Measurements from ENCODE around the gene ZNF814.
"Not testable (repeated sequence)": the region's sequence is repeated elsewhere in the genome, so short reads cannot be mapped to it uniquely, and the experiment has no call there.

ZNF814 gene

DNA sequence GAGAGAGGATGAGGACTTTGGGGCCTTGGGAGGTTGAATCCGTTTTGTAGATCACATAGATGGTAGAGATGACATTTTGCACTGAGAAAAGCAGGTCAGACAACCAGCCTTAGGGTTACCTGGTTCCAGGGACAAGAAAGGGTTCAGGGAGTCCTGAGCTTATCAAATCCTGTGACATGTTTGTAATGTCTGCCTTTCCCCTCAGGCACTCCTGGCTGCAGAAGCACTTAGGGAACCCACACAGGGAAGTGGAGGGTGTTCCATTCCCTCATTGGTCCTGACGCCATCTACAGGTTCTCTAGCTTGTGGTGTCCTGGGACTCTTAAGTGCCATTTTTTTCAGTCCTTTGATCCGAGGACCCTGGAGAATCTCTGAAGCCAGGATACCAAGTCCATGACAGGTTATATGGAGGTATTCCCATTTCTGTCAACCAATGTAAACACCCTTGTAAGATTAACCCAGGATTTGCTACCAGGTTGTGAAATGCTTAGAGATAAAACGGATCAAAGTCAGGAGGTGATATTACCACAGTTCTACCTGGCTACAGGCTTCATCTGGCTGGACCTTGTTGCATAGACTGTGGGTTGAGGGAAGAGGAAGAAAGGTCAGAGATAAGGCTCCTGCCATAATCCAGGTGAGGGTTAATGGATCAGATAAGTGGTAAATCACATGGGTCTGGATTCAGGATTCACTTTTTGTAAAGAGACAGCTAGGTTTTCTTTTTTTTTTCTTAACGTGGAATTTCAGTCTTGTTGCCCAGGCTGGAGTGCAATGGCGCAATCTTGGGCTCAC, 36.8 kb downstream of the ZNF814 start:
- H3K9ac ChIP-seq (ENCODE audit: low read depth, low read length); H3K27ac ChIP-seq (ENCODE audit: low read depth, low read length); H3K9me3 ChIP-seq (ENCODE audit: insufficient read depth, low read depth, low read length); H3K4me1 ChIP-seq (ENCODE audit: insufficient read depth, low read length); H3K27me3 ChIP-seq (ENCODE audit: insufficient read depth, low read length): not testable (repeated sequence)
- WGBS, result 84% methylated on average over 4 of the region's 6 CpGs
- Histone ChIP-seq H3K4me3 (ENCODE audit: low read length) (0 out of 2 replicates have a peak overlapping the region, but pooled peaks have one; percentile 79), H3K36me3 (ENCODE audit: insufficient read depth, low read length) (peaks cover 42% of the 10 kb centered on the region)

DNA sequence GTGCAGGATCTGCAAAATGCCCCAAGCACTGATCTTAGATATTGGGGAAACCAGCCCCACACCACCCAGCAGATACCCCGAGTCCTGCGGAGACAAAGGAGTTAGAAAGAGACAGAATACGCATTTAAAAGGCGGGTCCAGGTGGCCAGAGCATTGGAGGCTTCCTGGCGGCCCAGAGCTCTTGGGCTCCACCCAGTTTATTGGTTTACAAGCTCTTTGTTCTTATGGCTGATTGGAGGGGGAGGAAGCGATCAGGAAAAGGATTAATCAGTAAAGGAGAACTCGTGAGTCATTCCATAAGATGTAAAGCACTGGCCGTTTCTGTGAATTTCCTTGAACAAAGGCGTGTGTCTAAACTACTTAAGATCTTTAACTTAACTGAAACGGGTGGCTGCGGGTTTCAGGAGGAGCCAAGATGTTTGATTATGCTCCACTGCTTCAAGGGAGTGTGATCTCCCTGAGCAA, 38.3 kb downstream of the ZNF814 start:
- Histone ChIP-seq H3K9me3 (ENCODE audit: insufficient read depth, low read depth, low read length) (no peaks in the 10 kb centered on the region), H3K27me3 (ENCODE audit: insufficient read depth, low read length) (no peaks in the 10 kb centered on the region), H3K4me3 (ENCODE audit: low read length) (peak overlapping the region; percentile 79), H3K4me1 (ENCODE audit: insufficient read depth, low read length) (peaks cover 10% of the 10 kb centered on the region; the same call in 1 of the 2 replicates), H3K9ac (ENCODE audit: low read depth, low read length) (peak overlapping the region; percentile 90), H3K27ac (ENCODE audit: low read depth, low read length) (peak overlapping the region; percentile 94), H3K36me3 (ENCODE audit: insufficient read depth, low read length) (peaks cover 38% of the 10 kb centered on the region)
- 23% methylated on average over 11 of the region's 11 CpGs for WGBS

DNA sequence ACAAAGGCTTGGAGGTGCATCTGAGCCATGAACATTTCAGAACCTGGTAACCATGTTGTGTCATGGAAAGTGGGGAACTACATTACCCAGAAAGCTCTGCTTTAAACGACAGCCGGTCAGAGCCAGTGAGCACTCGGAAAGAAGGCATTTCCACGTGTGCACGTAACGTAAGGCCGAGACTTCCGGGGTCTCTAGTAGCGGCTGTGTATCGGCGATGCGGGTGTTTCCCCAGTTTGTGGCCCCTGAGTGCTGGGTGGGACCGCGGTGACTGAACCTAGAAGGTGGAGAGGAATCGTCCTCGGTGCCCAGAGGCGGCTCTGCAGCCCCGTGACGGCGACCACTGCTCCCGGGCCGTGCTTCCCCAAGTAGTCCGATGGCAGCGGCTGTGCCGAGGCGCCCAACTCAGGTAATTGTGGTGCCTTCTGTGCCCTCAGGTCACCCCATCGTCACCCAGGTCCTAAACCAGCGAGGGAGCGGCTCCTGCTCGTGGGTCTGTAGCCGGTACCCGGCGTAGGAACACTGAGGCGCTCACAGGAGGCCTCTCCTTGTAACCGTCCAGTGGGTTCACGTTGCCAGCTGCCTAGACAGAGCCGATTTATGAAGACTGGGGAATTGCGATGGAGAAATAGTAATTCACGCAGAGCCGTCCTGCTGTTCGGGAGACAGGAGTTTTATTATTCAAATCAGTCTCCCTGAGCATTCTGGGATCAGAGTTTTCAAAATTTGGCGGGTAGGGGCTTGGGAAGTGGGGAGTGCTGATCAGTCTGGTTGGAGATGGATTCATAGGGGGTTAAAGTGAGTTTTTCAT, 39.0 kb downstream of the ZNF814 start, which contains the start of gene ZNF587:
TSS of gene ZNF587 (plus strand) at position 194 of the 808 bp plus-strand sequence. CDS start at position 374, 180 bp downstream.
- Histone ChIP-seq H3K4me3 (ENCODE audit: low read length) (peak within 1 kb of the TSS; percentile 79), H3K27ac (ENCODE audit: low read depth, low read length) (peak within 1 kb of the TSS; percentile 94), H3K36me3 (ENCODE audit: insufficient read depth, low read length) (peaks cover 39% of the 10 kb centered on the region), H3K9ac (ENCODE audit: low read depth, low read length) (peak within 1 kb of the TSS; percentile 90)
- WGBS, result 2% methylated on average over 42 of the region's 42 CpGs
- H3K4me1 ChIP-seq (ENCODE audit: insufficient read depth, low read length); H3K27me3 ChIP-seq (ENCODE audit: insufficient read depth, low read length); H3K9me3 ChIP-seq (ENCODE audit: insufficient read depth, low read depth, low read length): not testable (repeated sequence)

DNA sequence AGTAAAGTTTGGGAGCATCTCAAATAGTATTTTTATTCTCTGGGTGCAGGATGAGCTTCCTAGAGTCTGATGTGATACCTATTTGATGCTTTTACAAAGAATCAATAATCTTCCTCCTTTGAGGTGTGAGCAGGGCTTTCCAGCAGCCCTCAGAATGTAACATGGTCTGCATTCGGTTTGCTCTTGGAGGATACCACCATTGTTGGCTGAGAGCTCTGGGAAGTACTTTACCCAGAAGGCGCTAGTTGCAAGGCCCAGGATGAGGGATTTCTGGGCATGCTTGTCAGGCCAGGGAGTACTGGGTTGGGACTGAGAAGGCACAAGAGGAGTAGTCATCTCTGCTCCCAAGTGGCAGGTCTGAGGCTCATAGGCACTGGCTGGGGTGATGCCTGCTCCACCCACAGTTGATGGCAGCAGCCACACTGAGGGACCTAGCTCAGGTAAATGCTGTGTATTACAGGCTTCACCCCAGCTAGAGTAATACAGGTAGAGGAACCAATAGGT, 39.6 kb downstream of the ZNF814 start:
- H3K27ac ChIP-seq (ENCODE audit: low read depth, low read length), result peak overlapping the region; percentile 94; the same call in 1 of the 2 replicates
- H3K9ac ChIP-seq (ENCODE audit: low read depth, low read length); H3K4me1 ChIP-seq (ENCODE audit: insufficient read depth, low read length); H3K27me3 ChIP-seq (ENCODE audit: insufficient read depth, low read length); H3K9me3 ChIP-seq (ENCODE audit: insufficient read depth, low read depth, low read length): not testable (repeated sequence)
- 60% methylated on average over 2 of the region's 2 CpGs for WGBS
- H3K4me3 ChIP-seq (ENCODE audit: low read length), result peak overlapping the region; percentile 79
- H3K36me3 ChIP-seq (ENCODE audit: insufficient read depth, low read length), result peaks cover 46% of the 10 kb centered on the region

DNA sequence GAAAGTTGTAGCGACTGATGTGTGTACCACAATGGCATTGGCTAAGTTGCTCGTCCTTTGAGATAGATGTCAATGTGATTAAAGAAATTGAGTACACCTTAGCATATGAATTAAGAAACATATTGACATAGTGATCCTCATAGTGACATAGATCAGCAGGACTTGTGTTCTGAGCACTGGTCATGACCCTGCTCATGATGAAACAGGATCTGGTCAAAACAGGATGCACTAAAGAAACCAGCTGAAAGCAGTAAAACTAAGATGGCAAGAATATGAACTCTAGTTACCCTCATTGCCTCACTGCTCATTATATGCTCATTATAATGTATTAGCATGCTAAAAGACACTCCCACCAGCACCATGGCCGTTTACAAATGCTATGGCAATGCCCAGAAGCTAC, 41.7 kb downstream of the ZNF814 start:
- peaks cover 52% of the 10 kb centered on the region for H3K36me3 ChIP-seq (ENCODE audit: insufficient read depth, low read length)
- 68% methylated on average over 2 of the region's 3 CpGs for WGBS
- H3K9me3 ChIP-seq (ENCODE audit: insufficient read depth, low read depth, low read length), result not testable (repeated sequence)

DNA sequence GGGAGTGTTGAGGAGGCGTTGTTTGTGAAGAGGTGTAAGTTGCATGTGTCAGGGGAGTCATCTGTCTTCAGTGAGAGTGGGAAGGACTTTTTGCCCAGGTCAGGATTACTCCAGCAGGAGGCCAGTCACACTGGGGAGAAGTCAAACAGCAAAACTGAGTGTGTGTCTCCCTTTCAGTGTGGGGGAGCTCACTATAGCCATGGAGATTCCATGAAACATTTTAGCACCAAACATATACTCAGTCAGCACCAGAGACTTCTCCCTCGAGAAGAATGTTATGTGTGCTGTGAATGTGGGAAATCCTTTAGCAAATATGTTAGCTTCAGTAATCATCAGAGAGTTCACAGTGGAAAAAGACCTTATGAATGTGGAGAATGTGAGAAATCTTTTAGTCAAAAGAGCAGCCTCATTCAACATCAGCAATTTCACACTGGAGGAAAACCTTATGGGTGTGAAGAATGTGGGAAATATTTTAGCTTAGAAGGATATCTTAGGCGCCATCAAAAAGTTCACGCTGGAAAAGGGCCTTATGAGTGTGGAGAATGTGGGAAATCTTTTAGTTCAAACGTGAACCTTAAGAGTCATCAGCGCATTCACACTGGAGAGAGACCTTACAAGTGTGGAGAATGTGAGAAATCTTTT, 47.6 kb downstream of the ZNF814 start:
- no peak overlapping the region for H3K9ac ChIP-seq (ENCODE audit: low read depth, low read length)
- H3K27ac ChIP-seq (ENCODE audit: low read depth, low read length), result no peak overlapping the region
- H3K4me1 ChIP-seq (ENCODE audit: insufficient read depth, low read length), result no peaks in the 10 kb centered on the region
- WGBS, result 91% methylated on average over 6 of the region's 6 CpGs
- H3K4me3 ChIP-seq (ENCODE audit: low read length), result no peak overlapping the region
- H3K36me3 ChIP-seq (ENCODE audit: insufficient read depth, low read length), result peaks cover 91% of the 10 kb centered on the region
- H3K9me3 ChIP-seq (ENCODE audit: insufficient read depth, low read depth, low read length), result no peaks in the 10 kb centered on the region
- no peaks in the 10 kb centered on the region for H3K27me3 ChIP-seq (ENCODE audit: insufficient read depth, low read length)

More for the DNA sequence above, 41.7 kb downstream of the ZNF814 start:
- H3K4me3 ChIP-seq (ENCODE audit: low read length); H3K4me1 ChIP-seq (ENCODE audit: insufficient read depth, low read length); H3K27me3 ChIP-seq (ENCODE audit: insufficient read depth, low read length); H3K27ac ChIP-seq (ENCODE audit: low read depth, low read length); H3K9ac ChIP-seq (ENCODE audit: low read depth, low read length): not testable (repeated sequence)

DNA sequence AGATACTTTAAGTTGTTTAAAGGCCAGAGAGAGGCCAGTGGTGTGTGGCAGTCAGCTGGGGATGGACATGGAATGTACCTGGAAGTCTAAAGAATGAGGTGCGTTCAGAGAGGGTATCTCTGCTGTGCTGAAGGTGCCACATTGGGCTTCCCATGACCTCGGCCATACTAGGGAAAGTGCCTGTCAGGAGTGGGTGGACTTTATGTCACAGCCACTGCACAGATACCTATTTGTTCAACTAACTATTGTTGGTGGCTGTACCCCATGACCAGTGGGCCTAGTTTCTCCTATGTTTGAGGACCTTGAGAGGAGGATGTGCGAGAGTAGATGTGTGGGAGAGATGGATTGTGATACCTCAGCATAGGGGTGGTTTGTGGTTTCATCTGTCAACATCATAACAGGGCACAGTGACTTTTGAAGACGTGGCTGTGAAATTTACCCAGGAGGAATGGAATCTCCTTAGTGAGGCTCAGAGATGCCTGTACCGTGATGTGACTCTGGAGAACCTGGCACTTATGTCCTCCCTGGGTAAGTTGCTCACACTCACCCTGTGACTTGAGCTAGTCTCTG, 50.1 kb downstream of the ZNF814 start:
- H3K36me3 ChIP-seq (ENCODE audit: insufficient read depth, low read length), result peaks cover 68% of the 10 kb centered on the region
- not testable (repeated sequence) for H3K27ac ChIP-seq (ENCODE audit: low read depth, low read length); H3K9me3 ChIP-seq (ENCODE audit: insufficient read depth, low read depth, low read length); H3K4me1 ChIP-seq (ENCODE audit: insufficient read depth, low read length); H3K4me3 ChIP-seq (ENCODE audit: low read length); H3K27me3 ChIP-seq (ENCODE audit: insufficient read depth, low read length); H3K9ac ChIP-seq (ENCODE audit: low read depth, low read length)
- 96% methylated on average over 4 of the region's 5 CpGs for WGBS

DNA sequence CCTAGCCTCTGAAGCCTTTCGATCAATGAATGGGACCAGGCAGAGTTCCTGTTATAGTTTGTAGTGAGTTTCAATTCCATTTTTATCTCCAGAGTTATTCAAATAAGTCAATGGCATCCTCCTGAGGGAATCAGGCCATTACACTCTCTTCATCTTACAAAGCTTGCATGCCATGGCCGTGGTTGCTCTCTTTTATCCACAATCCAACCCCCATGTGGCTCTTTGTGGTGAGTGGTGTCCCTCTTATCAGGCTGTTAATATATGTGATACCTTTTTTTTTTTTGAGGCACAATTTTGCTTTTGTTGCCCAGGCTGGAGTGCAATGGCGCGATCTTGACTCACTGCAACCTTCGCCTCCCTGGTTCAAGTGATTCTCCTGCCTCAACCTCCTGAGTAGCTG, 51.8 kb downstream of the ZNF814 start:
- H3K4me1 ChIP-seq (ENCODE audit: insufficient read depth, low read length); H3K9ac ChIP-seq (ENCODE audit: low read depth, low read length); H3K27ac ChIP-seq (ENCODE audit: low read depth, low read length); H3K4me3 ChIP-seq (ENCODE audit: low read length); H3K27me3 ChIP-seq (ENCODE audit: insufficient read depth, low read length); H3K9me3 ChIP-seq (ENCODE audit: insufficient read depth, low read depth, low read length): not testable (repeated sequence)
- WGBS, result 92% methylated on average over 4 of the region's 5 CpGs
- peaks cover 51% of the 10 kb centered on the region for H3K36me3 ChIP-seq (ENCODE audit: insufficient read depth, low read length)

DNA sequence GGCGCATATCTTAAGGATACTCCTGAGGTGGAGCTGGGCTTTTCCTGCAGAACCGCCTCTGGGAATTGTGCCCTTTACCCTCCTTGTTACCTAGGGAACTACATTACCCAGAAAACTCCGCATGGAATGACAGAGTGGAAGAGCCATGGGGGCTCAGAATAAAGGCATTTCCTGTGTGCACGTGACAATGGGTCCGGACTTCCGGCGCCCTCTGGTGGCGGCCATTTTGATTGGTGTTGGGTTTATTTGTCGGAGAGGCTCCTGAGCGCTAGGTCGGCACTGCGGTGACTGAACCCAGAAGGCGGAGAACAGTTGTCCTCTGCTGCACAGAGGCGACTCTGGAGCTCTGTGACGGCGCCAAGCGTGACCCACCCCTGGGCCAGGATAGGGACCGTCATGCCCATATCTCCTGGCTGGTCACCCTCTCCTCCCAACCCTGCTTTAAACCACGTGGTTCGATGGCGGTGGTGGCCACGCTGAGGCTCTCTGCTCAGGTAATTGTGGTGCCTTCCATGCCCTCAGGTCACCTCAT, 58.7 kb downstream of the ZNF814 start, which contains the start of gene ZNF587B:
TSS of gene ZNF587B (plus strand) at position 229 of the 532 bp plus-strand sequence. CDS start at position 459, 230 bp downstream.
- peak within 1 kb of the TSS; percentile 91 for H3K9ac ChIP-seq (ENCODE audit: low read depth, low read length)
- H3K9me3 ChIP-seq (ENCODE audit: insufficient read depth, low read depth, low read length), result no peaks in the 10 kb centered on the region

DNA sequence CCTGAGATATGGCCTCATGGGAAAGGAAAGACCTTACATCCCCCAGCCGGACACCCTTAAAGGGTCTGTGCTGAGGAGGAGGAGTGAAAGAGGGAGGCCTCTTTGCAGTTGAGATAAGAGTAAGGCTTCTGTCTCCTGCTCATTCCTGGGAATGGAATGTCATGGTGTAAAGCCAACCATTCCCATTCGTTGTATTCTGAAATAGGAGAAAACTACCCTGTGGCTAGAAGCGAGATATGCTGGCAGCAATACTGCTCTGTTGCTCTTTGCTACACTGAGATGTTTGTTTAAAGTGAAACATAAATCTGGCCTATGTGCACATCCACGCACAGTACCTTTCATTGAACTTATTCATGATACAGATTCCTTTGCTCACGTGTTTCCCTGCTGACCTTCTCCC, 59.5 kb downstream of the ZNF814 start:
- H3K4me1 ChIP-seq (ENCODE audit: insufficient read depth, low read length), result peaks cover 13% of the 10 kb centered on the region; the same call in 1 of the 2 replicates
- 92% methylated on average over 5 of the region's 5 CpGs for WGBS
- H3K9ac ChIP-seq (ENCODE audit: low read depth, low read length), result no peak overlapping the region
- H3K4me3 ChIP-seq (ENCODE audit: low read length), result no peak overlapping the region; the same call in 1 of the 2 replicates
- peaks cover 18% of the 10 kb centered on the region; the same call in 1 of the 2 replicates for H3K36me3 ChIP-seq (ENCODE audit: insufficient read depth, low read length)
- no peaks in the 10 kb centered on the region for H3K9me3 ChIP-seq (ENCODE audit: insufficient read depth, low read depth, low read length)
- H3K27me3 ChIP-seq (ENCODE audit: insufficient read depth, low read length), result no peaks in the 10 kb centered on the region
- peak overlapping the region; percentile 46; the same call in 1 of the 2 replicates for H3K27ac ChIP-seq (ENCODE audit: low read depth, low read length)

More for the DNA sequence above, 58.7 kb downstream of the ZNF814 start, which contains the start of gene ZNF587B:
- H3K27me3 ChIP-seq (ENCODE audit: insufficient read depth, low read length), result no peaks in the 10 kb centered on the region
- WGBS, result under 1% methylated on average over 22 of the region's 22 CpGs
- H3K4me3 ChIP-seq (ENCODE audit: low read length), result peak within 1 kb of the TSS; percentile 71
- peak within 1 kb of the TSS; percentile 93 for H3K27ac ChIP-seq (ENCODE audit: low read depth, low read length)
- peaks cover 14% of the 10 kb centered on the region; the same call in 1 of the 2 replicates for H3K36me3 ChIP-seq (ENCODE audit: insufficient read depth, low read length)
- peaks cover 13% of the 10 kb centered on the region; the same call in 1 of the 2 replicates for H3K4me1 ChIP-seq (ENCODE audit: insufficient read depth, low read length)
